HEK293T (cell line): ENCODE measurements around the gene OSTC.

ENCODE experiments used
- BHLHE40 ChIP-seq: fragments of 450-650 bp; IDR thresholded peaks from 2 replicates; pipeline ENCODE4 v1.6.1; 2016; ENCODE audit warnings: mild to moderate bottlenecking, moderate library complexity, borderline replicate concordance
- NFRKB ChIP-seq: fragments of 450-650 bp; IDR thresholded peaks from 2 replicates; pipeline ENCODE4 v1.6.1; 2016; ENCODE audit warnings: mild to moderate bottlenecking, moderate library complexity
- SP1 ChIP-seq: fragments of 450-650 bp; IDR thresholded peaks from 2 replicates; pipeline ENCODE4 v1.6.1; 2017
- SUZ12 ChIP-seq: fragments of 450-650 bp; IDR thresholded peaks from 2 replicates; pipeline ENCODE4 v1.6.1; 2016; ENCODE audit warnings: mild to moderate bottlenecking
- TARDBP ChIP-seq: fragments of 450-650 bp; IDR thresholded peaks from 2 replicates; pipeline ENCODE4 v1.6.1; 2016

DNA sequence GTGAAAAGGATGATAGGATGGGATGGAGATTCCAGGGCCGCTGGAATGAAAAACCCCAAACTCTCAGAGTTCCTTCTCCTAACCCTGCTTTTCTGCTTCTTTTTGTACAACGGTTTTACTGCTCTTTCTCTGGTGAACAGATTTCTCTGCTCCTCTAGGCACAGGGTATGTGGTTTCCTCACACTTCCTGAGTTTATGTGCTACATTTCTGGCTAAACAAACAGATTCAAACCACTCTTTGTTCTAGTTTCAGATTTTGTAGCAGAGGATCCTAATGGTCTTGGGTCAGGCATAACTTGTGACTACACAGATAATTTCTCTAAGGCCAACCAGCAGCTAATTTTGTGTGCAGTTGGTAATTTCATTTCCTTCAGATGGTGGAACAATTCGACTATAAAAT is 52.6 kb downstream of the OSTC start:
- TF ChIP-seq TARDBP: no peak
- no peak for TF ChIP-seq SP1
- TF ChIP-seq SUZ12: no peak
- no peak for TF ChIP-seq BHLHE40
- no peak for TF ChIP-seq NFRKB
